Lung (tissue), 12 donors: ENCODE measurements around the gene CAMK1D. TPM values are rescaled to one million over a fixed set of nuclear protein-coding genes. Genes with fewer than 3 reads are reported as not detected.

Experiments
- ATAC-seq: fragments of 200-7000 bp; cut with Tn5 transposase; one replicate; pipeline ENCODE4 v1.9.1; 2020; ENCODE audit warnings: moderate number of reproducible peaks; ENCODE audit not compliant: insufficient read depth, low FRiP score
- DNase-seq, 3 donors: peaks; one replicate each; pipeline ENCODE4 v3.0.0-alpha.2; 2013 to 2017
- H3K27ac ChIP-seq, 2 donors: one replicate each; pipeline ENCODE4 v1.5.1; 2013; ENCODE audit warnings: mild to moderate bottlenecking in 2 of 2, moderate library complexity in 2 of 2, control low read depth in 1 of 2, inconsistent platforms in 1 of 2, low read depth in 1 of 2, low read length in 1 of 2
- H3K27me3 ChIP-seq, 3 donors: one replicate each; pipeline ENCODE4 v1.5.1; 2013; ENCODE audit warnings: low read length in 2 of 3; ENCODE audit not compliant: control insufficient read depth in 3 of 3, insufficient read depth in 3 of 3
- H3K36me3 ChIP-seq, 4 donors: one replicate each; pipeline ENCODE4 v1.5.1; 2013; ENCODE audit warnings: low read length in 4 of 4, mild to moderate bottlenecking in 1 of 4, moderate library complexity in 1 of 4; ENCODE audit not compliant: control insufficient read depth in 4 of 4, insufficient read depth in 4 of 4
- H3K4me1 ChIP-seq, 5 donors: one replicate each; pipeline ENCODE4 v1.5.1; 2013; ENCODE audit warnings: low read length in 5 of 5, mild to moderate bottlenecking in 2 of 5, moderate library complexity in 1 of 5; ENCODE audit not compliant: control insufficient read depth in 5 of 5, insufficient read depth in 5 of 5
- H3K4me3 ChIP-seq: one replicate; pipeline ENCODE4 v1.5.1; 2013; ENCODE audit warnings: mild to moderate bottlenecking, control low read depth, moderate library complexity
- H3K9ac ChIP-seq, 2 donors: one replicate each; pipeline ENCODE4 v1.5.1; 2013; ENCODE audit warnings: low read length in 2 of 2, control low read depth in 1 of 2; ENCODE audit not compliant: insufficient read depth in 1 of 2
- H3K9me3 ChIP-seq, 4 donors: one replicate each; pipeline ENCODE4 v1.5.1; 2013; ENCODE audit warnings: low read length in 3 of 4, mild to moderate bottlenecking in 1 of 4, moderate library complexity in 1 of 4; ENCODE audit not compliant: control insufficient read depth in 4 of 4, insufficient read depth in 3 of 4
- WGBS, 2 donors: extraction: QIAGEN DNeasy Blood & Tissue Kit; methylation state at CpG; one replicate each; pipeline ENCODE4 v1.1.7; 2013; 5-methylcytosine and 5-hydroxymethylcytosine counted together
- polyA plus RNA-seq, 2 donors: library from polyadenylated mRNA; stranded (reverse); fragments of 200-250 nt; gene quantifications; one replicate each; pipeline ENCODE4 v1.2.1, GENCODE V29; 2013
- total RNA-seq, 2 donors: library from RNA; depleted of rRNA in 1 of 2; stranded (reverse); fragments of >200 nt in 1 of 2; gene quantifications; one replicate each; pipeline ENCODE4 v1.2.1, GENCODE V29; 2014 to 2021
- TF ChIP-seq, protein P1 (sequence below): IDR thresholded peaks from 2 replicates; pipeline ENCODE4 v1.5.1; 2012; ENCODE audit warnings: mild to moderate bottlenecking; ENCODE audit errors: control extremely low read depth, extremely low read depth
- donor health status: control.
- donor health status: control.
- donor health status: Bipolar disorder and iron deficiency.
- donor health status: healthy.
- donor health status: DM: yes; HTN: yes; CAD: no.

CAMK1D gene
- total and polyA plus RNA-seq, 4 donors, result 3.2 to 37.4 (median 7.0) TPM

DNA sequence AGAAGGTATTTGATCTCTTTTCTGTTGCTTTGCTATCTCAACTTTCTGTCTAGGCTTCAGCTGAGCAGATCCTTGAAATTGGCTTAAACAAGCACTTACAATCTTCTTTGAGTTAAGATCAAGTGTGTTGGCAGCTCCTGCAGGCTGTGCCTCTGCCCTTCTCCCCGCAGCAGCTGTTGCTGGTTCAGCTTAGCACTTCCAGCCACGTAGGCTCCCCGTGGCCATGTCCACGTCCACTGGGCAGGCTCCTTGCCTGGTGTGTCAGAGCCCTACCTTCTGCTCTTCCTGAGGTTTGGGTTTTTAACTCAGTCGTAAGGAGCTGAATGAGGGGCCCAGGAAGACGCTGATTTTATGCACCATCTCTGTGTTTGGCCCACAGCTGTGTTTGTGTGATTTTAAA lies 47.2 kb downstream of the CAMK1D start:
- TF ChIP-seq, protein P1, sequence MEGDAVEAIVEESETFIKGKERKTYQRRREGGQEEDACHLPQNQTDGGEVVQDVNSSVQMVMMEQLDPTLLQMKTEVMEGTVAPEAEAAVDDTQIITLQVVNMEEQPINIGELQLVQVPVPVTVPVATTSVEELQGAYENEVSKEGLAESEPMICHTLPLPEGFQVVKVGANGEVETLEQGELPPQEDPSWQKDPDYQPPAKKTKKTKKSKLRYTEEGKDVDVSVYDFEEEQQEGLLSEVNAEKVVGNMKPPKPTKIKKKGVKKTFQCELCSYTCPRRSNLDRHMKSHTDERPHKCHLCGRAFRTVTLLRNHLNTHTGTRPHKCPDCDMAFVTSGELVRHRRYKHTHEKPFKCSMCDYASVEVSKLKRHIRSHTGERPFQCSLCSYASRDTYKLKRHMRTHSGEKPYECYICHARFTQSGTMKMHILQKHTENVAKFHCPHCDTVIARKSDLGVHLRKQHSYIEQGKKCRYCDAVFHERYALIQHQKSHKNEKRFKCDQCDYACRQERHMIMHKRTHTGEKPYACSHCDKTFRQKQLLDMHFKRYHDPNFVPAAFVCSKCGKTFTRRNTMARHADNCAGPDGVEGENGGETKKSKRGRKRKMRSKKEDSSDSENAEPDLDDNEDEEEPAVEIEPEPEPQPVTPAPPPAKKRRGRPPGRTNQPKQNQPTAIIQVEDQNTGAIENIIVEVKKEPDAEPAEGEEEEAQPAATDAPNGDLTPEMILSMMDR, result no peak
- Histone ChIP-seq H3K9ac (no peak overlapping the region), H3K36me3 (no peaks in the 10 kb centered on the region), H3K27me3 (peaks cover 0 to 32% (median 2%) of the 10 kb centered on the region in 3 donors), H3K4me3 (no peak overlapping the region), H3K4me1 (peaks cover 0 to 9% (median 4%) of the 10 kb centered on the region in 5 donors), H3K9me3 (peaks cover 0 to 3% (median 0%) of the 10 kb centered on the region in 4 donors), H3K27ac (no peak overlapping the region)
- DNase-seq (peak; percentile 54 to 81 (median 56)), ATAC-seq (peak; percentile 76)
- 59 to 77% methylated on average over 6 of the region's 6 CpGs for WGBS, 2 donors

GRCh38 chr10:12397147-12397896 lies 48.0 kb downstream of the CAMK1D start:
- ATAC-seq (no peak), DNase-seq (no peak)
- H3K9me3 ChIP-seq, result peaks cover 0 to 3% (median 0%) of the 10 kb centered on the region in 4 donors
- no peaks in the 10 kb centered on the region for H3K36me3 ChIP-seq
- H3K4me1 ChIP-seq, result peaks cover 0 to 9% (median 4%) of the 10 kb centered on the region in 5 donors
- H3K4me3 ChIP-seq, result no peak overlapping the region
- peaks cover 0 to 36% (median 2%) of the 10 kb centered on the region in 3 donors for H3K27me3 ChIP-seq
- H3K9ac ChIP-seq, result no peak overlapping the region
- TF ChIP-seq, protein P1, result no peak
- 80 to 95% methylated on average over 10 of the region's 10 CpGs for WGBS, 2 donors
- no peak overlapping the region for H3K27ac ChIP-seq

- H3K4me1 ChIP-seq, result peaks cover 0 to 9% (median 4%) of the 10 kb centered on the region in 5 donors
- H3K36me3 ChIP-seq, result no peaks in the 10 kb centered on the region
- no peak overlapping the region for H3K27ac ChIP-seq
- no peak for DNase-seq
- peaks cover 0 to 3% (median 0%) of the 10 kb centered on the region in 4 donors for H3K9me3 ChIP-seq
- no peak for ATAC-seq
- TF ChIP-seq, protein P1, result no peak
- no peak overlapping the region for H3K4me3 ChIP-seq
- peaks cover 0 to 40% (median 2%) of the 10 kb centered on the region in 3 donors for H3K27me3 ChIP-seq
- H3K9ac ChIP-seq, result no peak overlapping the region
- 52 to 83% methylated on average over 2 of the region's 2 CpGs for WGBS, 2 donors
Observed at GRCh38 chr10:12397941-12398340, 48.6 kb downstream of the CAMK1D start.
